GM19463 (cell line): ENCODE results near the gene TCEANC2.

Source experiments
- ATAC-seq: cut with Tn5 transposase; IDR thresholded peaks from one replicate; pipeline ENCODE4 v1.9.1; 2021; ENCODE audit warnings: mild to moderate bottlenecking, moderate library complexity; ENCODE audit not compliant: unreplicated experiment

TCEANC2 gene

DNA sequence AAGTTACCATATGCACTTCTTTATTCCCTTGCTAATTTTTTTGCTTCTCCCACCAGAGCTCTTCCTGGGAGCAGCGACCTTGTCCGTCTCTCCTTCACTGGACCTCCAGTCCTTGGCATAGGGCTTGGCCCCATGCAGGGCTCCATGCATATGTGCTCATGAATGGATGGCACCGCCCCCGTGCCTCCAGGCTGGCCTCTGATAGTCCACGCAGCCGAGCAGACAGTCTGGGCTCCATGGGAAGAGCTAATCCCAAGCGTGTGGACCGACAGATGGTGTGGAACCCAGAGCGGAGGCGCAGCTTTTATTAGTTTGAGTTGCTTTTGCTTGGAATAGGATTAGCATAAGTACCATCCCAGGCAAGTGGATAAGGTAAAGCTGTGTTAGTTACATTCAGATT, 57.6 kb downstream of the TCEANC2 start:
- no peak for ATAC-seq

GRCh38 chr1:54111624-54112023, 58.2 kb downstream of the TCEANC2 start:
- no peak for ATAC-seq

DNA sequence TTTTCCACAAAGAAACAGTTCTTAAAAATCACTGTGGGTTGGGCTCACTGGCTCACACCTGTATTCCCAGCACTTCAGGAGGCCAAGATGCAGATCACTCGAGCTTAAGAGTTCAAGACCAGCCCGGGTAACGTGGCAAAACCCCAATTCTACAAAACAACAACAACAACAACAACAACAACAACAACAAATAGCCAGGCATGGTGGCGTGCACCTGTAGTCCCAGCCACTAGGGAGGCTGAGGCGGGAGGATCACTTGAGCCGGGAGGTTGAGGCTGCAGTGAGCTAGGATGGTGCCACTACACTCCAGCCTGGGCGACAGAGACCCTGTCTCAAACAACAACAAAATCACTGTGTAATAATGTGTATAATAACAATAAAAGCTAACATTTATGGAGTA, 58.6 kb downstream of the TCEANC2 start:
- ATAC-seq: no peak

DNA sequence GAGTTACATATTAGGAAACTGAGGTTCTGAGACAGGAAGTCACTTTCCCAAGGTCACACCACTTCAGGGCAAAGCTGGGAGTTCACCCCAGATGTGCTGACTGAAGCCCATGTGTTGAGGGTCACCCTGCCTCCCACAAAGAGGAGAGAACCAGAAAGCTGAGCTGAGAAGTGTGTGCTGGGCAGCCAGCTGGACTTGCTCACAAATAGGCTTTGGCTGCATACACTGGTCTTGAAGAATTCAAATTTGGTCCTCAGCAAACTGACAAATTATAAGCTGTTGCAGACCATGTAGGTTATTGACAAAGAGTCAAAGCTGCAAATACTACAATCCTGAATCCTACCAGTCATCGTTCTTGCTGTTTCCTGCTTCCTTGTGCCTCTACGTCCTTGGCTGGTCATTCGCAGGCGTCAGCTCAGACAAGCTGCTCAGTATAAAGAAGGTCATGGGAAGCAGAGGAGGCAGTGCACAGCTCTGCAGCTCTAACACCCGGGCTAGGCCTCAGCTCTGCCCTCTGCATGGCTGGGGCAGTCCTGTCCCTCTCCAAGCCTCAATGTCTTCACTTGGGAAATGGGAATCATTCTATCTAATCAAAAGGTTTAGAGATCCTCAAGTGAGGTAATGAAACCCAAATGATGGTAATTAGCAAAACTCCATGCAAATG, 59.4 kb downstream of the TCEANC2 start:
- no peak for ATAC-seq

GRCh38 chr1:54114001-54114400, 60.6 kb downstream of the TCEANC2 start:
- no peak for ATAC-seq

DNA sequence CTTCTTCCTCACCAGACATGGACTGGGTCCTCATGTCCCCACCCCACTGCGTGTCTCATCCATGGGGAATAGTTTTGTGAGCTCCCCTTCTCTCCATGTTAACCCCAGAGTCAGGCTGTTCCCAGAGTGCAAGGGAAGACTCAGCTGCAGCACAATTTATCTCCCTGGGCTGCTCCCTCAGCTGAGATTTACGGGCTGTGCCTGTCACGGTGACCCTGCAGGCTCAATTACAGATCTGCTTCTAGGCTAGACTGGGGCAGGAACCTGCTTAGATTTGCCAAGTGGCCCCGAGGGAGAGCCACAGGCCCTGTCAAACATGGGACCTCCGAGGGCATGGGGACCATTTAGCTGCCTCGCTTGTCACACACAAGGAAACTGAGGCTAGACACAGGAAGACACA, 61.5 kb downstream of the TCEANC2 start:
- ATAC-seq: no peak

DNA sequence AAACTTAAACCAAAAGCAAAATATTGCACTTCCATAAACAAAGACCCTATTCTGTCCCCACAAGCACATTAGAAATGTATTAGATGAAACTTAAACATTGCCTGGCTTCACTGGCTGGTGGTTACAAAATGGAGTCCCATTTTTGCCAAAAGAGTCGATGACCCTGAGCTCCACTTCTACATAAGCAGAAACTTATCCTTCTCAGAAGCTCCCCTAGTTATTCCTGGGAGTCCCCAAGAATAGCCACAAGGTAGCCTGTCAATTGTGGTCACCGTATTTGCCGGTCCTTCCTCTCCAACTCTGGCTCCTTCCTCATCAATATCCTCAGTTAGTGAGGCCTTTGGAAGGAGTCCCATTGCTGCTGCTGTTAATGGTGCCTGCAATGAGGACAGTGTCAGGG, 62.1 kb downstream of the TCEANC2 start:
- ATAC-seq: no peak

- no peak for ATAC-seq
These were observed 64.6 kb downstream of the TCEANC2 start for GRCh38 chr1:54117815-54118563.

DNA sequence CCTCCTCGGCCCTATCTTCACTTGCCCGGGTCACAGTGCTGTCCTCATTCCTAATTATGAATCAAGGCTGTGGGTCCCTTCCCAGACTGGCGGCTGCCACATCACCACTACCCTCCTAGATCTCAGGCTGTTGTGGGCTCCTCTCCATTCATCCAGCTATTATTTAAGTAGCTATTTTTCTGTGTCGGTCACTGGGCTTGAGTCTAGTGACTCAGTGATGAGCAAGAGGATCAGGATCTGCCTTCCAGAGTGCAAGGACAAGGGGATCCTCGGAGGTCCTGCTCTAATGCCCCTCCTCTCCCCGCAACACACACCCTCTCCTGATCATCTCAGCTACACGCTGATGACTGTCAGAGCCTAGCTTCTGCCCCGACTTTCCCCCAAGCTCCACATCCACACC, 65.3 kb downstream of the TCEANC2 start:
- no peak for ATAC-seq

DNA sequence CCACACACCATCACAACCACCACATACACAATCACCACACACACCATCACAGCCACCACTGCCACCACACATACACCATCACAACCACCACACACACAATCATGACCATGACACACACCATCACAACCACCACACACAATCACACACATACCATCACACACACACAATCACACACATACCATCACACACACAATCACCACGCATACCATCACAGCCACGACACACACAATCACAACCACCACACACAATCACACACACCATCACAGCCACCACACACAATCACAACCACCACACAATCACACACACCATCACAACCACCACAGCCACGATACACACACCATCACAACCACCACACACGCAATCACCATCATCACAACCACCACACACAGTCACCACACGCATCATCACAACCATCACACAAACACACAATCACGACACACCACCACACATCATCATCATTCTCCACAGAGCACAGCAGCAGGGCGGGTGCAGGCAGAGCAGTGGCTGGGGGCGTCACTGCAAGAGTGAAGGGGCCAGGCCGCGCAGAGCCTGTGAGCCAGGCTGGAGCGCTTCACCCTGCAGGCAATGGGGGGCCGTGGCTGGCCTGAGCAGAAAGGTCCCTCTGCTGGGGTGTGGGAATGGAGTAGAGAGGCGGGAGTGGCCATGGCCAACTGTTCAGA, 66.8 kb downstream of the TCEANC2 start:
- no peak for ATAC-seq

DNA sequence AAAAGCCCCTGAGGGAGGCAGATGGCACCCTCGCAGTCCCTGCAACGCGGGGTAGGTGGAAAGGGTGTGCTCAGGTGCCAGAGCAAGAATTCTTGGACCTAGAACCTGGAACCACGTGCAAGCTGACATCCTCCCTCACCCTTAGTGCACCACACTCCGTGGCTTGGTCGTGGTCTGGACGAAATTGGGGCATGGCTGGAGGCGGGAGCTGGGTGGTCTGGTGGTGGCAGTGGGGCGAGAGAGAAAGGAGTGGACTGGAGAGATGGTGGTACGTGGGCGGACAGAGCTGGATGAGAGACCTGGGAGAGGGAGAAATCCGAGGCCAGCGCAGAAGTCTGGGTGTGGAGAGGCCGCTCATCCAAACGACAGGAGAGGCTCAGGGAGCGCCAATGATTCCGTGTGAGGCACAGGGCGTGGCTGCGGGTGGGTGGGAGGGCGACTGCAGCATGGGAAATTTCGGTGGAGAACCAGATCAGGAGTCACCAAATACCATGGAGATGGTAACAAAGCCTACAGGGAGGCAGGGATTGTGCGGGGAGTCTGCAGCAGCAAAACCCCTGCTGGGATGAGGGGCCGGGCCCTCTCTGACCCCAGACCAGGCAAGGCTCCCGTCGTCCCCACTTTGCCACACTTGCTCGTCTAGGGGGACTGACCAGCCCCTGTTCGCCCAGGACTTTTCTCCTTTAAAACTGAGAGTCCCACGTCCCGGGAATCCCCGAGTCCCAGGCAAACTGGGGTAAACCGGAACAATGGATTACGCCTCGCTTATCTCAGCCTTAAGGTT, 67.5 kb downstream of the TCEANC2 start:
- ATAC-seq: no peak

DNA sequence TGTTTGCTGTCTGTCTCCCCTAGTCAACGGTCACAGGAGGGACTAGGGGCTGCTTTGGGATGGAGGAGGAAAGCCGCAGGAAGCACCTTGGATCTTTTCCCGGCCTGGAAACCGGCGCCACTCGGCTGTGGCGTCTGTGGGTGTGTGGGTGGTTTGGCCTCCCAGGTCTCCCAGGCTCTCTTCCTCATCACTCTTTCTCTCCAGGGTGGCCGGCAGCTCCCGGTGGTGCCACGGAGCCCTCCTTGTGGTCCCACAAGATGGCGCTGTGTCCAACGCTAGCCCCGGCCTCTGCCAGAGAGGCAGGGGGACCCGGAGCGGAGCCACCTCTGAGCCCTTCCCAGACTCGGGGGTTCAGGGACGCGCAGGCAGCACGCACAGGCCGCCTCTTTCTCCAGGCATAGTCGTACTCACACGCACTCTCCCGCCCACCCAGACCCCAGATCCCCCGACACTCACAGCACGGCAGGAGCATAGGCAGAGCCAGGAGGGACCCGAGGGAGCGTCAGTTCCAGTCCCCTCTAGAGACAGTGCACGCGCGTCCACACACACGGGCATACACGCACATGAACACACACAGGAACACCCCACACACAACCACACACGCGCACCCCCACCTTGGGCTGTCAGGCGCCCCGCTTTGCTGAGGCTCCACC, 68.2 kb downstream of the TCEANC2 start:
- ATAC-seq: no peak

- no peak for ATAC-seq
These were observed 68.8 kb downstream of the TCEANC2 start for GRCh38 chr1:54122135-54122751.

GRCh38 chr1:54122992-54123391, 69.6 kb downstream of the TCEANC2 start:
- ATAC-seq: no peak

GRCh38 chr1:54124472-54124871, 71.1 kb downstream of the TCEANC2 start:
- no peak for ATAC-seq

DNA sequence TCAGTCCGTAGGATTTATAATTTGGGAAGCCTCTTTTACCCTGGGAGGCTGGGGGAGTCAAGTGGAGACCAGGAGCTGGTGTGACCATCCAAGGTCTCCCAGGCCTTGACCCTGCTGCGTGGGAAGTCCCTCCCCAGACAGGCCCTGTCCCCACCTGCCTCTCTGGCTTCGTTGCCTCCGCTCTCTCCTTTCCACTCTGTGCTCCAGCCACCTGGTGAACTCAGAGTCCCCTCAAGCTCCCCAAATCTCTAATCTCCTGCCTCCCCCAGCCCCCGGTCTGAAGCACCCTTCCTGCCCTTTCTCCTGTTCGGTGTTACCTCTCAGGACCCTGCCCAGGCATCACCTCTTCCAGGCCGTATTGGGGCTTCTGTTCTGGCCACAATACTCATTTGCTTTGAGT, 71.5 kb downstream of the TCEANC2 start:
- ATAC-seq: no peak

GRCh38 chr1:54125386-54126070, 72.1 kb downstream of the TCEANC2 start:
- ATAC-seq: no peak

GRCh38 chr1:54126271-54126815, 72.9 kb downstream of the TCEANC2 start:
- ATAC-seq: no peak

DNA sequence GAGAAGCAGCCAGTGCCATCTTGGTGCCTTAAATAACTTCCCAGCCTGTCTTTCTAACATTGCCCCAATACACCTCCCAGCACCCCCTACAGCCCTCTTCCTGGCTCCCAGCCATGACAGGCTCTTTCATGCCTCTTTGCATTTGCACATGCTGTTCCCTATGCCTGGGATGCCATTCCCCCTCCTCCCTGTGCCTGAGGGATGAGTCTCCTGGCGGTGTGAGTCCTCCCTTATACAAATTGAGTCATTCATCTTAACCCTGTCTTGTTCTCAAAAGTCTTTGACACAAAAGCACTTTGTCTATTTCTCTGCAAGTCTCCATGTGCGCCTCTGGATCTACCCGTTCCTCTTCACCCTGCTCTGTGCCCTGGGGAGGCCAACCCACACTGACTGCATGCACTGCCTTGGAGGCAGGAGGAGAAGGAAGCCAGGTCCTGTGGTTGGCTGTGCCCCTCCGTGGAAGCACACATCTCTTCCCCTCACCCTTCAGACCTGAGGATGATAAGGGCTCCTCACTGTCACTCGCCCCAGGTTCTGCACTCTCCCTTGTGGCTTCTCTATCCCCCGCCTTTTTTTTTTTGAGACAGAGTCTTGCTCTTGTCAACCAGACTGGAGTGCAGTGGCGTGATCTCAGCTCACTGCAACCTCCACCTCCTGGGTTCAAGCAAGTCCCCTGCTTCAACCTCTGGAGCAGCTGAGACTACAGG, 74.3 kb downstream of the TCEANC2 start:
- ATAC-seq: no peak
